Activated CD4-positive, alpha-beta T cell treated with anti-CD3 and anti-CD28 coated beads, Interleukin-2, amount 10 ng/mL, durations not matched to agents 7 days and 5 days (primary cell): ENCODE measurements around the gene CDC25B. TPM values are rescaled to one million over a fixed set of nuclear protein-coding genes. Genes with fewer than 3 reads are reported as not detected.
A peak's percentile ranks its signal among the peaks of the same experiment; 100 is the strongest.

Source experiments
- CTCF ChIA-PET: fragments of 350-600 bp; sonication (Branson Sonifier 250); formaldehyde crosslinking; loops from one replicate; lab custom pipeline; 2021; ENCODE audit warnings: antibody characterized with exemption; lab: Charles Lee
- POLR2A ChIA-PET: fragments of 350-600 bp; sonication (Branson Sonifier 250); formaldehyde crosslinking; loops from one replicate; lab custom pipeline; 2021; ENCODE audit warnings: antibody characterized with exemption; lab: Charles Lee
- DNase-seq: peaks from one replicate; pipeline ENCODE4 v3.0.0-alpha.2; 2020
- H3K27ac Mint-ChIP-seq: one replicate; pipeline ENCODE4 v1.8.0; 2021; ENCODE audit warnings: mild to moderate bottlenecking, moderate library complexity, mixed read lengths
- H3K27me3 Mint-ChIP-seq: one replicate; pipeline ENCODE4 v1.8.0; 2021; ENCODE audit warnings: mixed read lengths
- H3K36me3 Mint-ChIP-seq: one replicate; pipeline ENCODE4 v1.8.0; 2021; ENCODE audit warnings: low read depth, mixed read lengths
- H3K4me1 Mint-ChIP-seq: one replicate; pipeline ENCODE4 v1.8.0; 2021; ENCODE audit warnings: mixed read lengths
- H3K4me3 Mint-ChIP-seq: one replicate; pipeline ENCODE4 v1.8.0; 2021; ENCODE audit warnings: mild to moderate bottlenecking, moderate library complexity, mixed read lengths
- H3K9me3 Mint-ChIP-seq: one replicate; pipeline ENCODE4 v1.8.0; 2021; ENCODE audit warnings: mixed read lengths
- total RNA-seq, 2 experiments: library from RNA; stranded (reverse); gene quantifications; one replicate each; pipeline ENCODE4 v1.2.3, GENCODE V29; 2021

Gene CDC25B
- total RNA-seq, 2 experiments from 2014 or later, result 403 to 429 TPM

DNA sequence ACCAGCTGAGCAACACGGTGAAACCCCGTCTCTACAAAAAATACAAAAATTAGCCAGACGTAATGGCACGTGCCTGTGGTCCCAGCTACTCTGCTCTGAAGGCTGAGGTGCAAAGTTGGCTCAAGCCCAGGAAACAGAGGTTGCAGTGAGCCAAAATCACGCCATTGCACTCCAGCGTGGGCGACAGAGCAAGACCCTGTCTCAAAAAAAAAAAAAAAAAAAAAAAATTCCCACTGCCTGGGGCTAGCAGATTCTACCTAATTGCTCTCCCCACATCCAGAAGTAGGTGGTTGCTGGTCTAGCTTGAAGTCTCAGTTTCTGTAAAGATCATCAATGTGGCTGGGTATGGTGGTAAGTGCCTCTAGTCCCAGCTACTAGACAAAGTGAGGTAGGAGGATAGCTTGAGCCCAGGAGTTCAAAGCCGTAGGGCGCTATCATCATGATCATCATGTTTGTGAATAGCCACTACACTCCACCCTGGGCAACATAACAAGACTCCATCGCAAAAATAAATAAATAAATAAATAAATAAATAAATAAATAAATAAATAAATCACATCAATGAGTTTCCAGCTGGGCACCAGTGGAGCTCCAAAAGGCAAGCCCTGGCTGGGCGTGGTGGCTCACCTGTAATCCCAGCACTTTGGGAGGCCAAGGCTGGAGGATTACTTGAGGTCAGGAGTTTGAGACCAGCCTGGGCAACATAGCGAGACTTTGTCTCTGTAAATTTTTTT is 17.9 kb downstream of the CDC25B start:
- Mint-ChIP-seq H3K36me3 (peaks cover 14% of the 10 kb centered on the region), H3K4me1 (peaks cover 83% of the 10 kb centered on the region), H3K9me3 (no peaks in the 10 kb centered on the region), H3K4me3 (no peak overlapping the region), H3K27me3 (no peaks in the 10 kb centered on the region), H3K27ac (peak overlapping the region; percentile 97)
- no peak for DNase-seq
- ChIA-PET POLR2A (no interaction called here), CTCF (interaction anchor here (0.6 to 11.7 kb wide), 9 partner anchors 12 to 372 kb away, joined by 3 to 94 read pairs (median 4); partner anchors contain the start of genes CDC25B and CENPB)

DNA sequence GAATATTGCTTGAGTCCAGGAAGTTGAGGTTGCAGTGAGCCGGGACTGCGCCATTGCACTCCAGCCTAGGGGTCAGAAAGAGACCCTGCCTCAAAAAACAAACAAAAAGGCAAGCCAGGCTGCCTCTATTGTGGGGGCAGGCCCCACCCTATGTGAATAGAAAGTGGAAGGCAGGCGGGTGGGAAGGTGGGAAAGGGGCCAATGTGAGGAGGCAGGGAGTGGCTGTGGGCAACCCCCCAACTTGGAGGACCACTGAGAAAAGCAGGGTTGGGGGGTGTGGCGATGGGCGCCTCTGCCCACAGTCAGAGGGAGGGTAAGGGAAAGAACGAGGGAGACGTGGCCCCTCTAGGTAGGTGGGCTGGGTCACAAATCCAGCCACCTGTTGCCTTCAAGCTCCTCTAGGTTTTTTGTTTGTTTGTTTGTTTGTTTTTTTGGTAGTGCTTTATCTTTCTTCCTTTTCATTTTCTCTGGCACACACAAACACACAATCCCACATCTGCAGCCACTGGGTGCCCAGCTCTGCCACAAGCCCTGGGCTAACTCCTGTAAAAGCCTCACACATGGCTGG is 18.9 kb downstream of the CDC25B start:
- ChIA-PET POLR2A (no interaction called here), CTCF (interaction anchor here (0.6 to 11.7 kb wide), 5 partner anchors 13 to 28 kb away, joined by 3 to 94 read pairs (median 6); partner anchors contain the start of genes CDC25B and CENPB)
- peaks cover 89% of the 10 kb centered on the region for H3K4me1 Mint-ChIP-seq
- H3K9me3 Mint-ChIP-seq, result no peaks in the 10 kb centered on the region
- H3K27me3 Mint-ChIP-seq, result no peaks in the 10 kb centered on the region
- DNase-seq, result no peak
- no peak overlapping the region for H3K4me3 Mint-ChIP-seq
- H3K27ac Mint-ChIP-seq, result peak overlapping the region; percentile 95
- peaks cover 14% of the 10 kb centered on the region for H3K36me3 Mint-ChIP-seq

DNA sequence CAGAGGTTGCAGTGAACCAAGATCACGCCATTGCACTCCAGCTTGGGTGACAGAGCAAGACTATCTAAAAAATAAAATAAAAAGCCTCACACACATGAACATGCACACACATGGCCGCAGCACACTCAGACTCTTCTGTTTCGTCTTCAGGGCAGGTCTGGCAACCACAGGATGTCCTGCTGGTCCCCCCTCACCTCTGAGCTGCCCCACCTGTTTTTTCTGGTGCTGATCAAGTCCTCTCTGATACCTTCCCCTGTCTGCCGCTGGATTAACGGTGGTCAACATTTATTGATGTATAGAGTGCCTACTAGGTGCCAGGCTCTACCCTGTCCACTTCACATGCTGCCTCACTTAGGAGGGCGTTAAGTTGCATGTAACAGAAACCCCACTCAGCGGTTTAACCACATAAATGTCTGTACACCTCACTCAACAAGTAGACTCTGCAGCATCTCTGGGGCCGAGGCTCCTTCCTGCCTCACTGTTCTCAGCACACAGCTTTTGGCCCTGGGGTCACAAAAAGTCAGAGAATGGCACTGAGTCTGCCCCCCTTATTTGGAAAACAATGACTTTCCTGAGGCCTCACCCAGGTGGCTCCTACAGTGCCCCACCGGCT is 19.7 kb downstream of the CDC25B start:
- Mint-ChIP-seq H3K9me3 (no peaks in the 10 kb centered on the region), H3K27ac (peak overlapping the region; percentile 95), H3K36me3 (peaks cover 14% of the 10 kb centered on the region), H3K4me1 (peaks cover 83% of the 10 kb centered on the region), H3K27me3 (no peaks in the 10 kb centered on the region), H3K4me3 (peak overlapping the region; percentile 54)
- peak; percentile 69 for DNase-seq
- ChIA-PET POLR2A (interaction anchor here (0.9 kb wide), 1 partner anchor 29 kb away, joined by 3 read pairs; the partner anchor contains the start of gene CENPB), CTCF (interaction anchor here (1.2 to 11.7 kb wide), 3 partner anchors 14 to 29 kb away, joined by 3 to 94 read pairs (median 20); partner anchors contain the start of genes CDC25B and CENPB)

DNA sequence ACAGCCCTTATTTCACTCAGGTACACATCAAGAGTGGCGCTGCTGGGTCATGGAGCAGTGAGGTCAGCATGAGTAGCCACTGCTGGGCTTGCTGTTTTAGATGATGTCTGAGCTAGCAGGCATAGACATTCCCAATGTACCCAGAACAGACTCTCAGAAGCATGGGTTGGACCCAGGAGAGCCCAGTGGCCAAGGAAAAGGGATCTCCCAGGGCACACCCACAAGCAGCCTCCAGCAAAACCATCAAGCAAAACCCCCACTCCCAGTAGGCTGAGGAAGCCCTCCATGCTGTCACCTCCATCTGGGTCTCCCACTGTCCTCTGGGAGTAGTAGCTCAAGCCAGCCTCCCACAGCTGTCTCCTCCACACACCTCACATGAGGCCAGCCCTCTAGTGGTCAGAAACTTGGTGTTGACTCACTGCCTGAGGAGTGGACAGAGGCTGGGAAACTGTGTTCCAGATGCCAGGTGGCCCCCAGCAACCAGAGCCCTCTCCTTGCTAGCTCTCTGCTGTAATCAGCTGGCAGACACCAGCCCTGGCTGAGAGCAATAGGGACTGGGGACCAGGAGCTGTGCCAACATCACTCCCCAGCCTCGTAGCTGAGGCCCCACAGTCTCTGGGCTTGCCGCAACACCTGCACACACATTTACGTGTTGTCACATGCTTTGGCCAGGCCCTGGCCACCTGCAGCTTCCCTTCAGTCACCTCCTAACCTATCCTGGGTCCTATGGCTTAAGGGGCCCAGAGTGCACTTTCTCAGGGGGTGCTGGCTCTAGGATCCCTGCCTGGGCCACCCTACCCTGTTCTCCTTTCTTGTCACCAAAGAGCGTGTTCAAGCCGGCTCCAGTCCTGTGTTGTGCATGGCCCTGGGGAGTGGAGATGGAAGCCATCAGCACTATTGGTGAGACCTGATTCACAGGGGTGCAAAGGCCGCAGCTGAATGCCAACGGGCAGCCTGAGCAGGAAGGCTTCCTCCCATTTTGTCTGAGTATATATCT is 22.3 kb downstream of the CDC25B start:
- peaks cover 11% of the 10 kb centered on the region for H3K36me3 Mint-ChIP-seq
- POLR2A ChIA-PET, result no interaction called here
- DNase-seq, result peak; percentile 39
- CTCF ChIA-PET, result interaction anchor here (0.6 to 11.7 kb wide), 6 partner anchors 8 to 76 kb away, joined by 3 to 94 read pairs (median 3); partner anchors contain the start of gene CENPB
- no peaks in the 10 kb centered on the region for H3K9me3 Mint-ChIP-seq
- H3K4me3 Mint-ChIP-seq, result no peak overlapping the region
- no peaks in the 10 kb centered on the region for H3K27me3 Mint-ChIP-seq
- H3K4me1 Mint-ChIP-seq, result peaks cover 68% of the 10 kb centered on the region
- peak overlapping the region; percentile 92 for H3K27ac Mint-ChIP-seq

DNA sequence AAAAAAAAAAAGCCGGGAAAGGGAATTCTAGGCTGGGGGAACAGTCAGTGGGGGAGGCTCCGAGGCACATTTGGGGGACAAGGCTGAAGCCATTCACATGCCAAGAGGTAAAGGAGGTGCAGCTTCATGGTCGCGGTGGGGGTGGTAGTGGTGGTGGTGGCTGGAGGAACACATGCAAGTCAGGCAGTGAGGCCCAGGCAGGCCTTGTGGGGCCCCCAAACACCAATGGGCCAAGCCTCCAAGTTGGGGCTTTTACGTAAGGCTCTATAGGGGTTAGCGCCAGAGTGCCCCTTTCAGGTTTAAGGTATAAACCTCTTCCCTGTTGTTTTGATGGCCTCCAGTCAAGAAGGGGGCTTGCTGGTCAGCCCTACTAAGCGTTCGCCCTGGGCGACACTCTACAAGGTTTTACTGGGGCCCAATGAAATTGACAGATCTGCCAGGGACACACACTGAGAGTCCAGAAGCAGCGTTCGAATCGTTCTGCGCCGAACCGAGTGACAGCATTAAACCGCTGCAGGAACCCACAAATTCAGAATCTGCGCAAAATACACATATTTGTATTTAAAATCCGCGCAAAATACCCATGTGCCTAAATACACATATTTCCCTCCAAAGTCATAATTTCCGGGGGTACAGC is 23.4 kb downstream of the CDC25B start:
- Mint-ChIP-seq H3K36me3 (peaks cover 12% of the 10 kb centered on the region), H3K9me3 (no peaks in the 10 kb centered on the region), H3K27me3 (no peaks in the 10 kb centered on the region), H3K4me1 (peaks cover 61% of the 10 kb centered on the region), H3K4me3 (peak overlapping the region; percentile 81), H3K27ac (peak overlapping the region; percentile 92)
- POLR2A ChIA-PET, result interaction anchor here (1.5 kb wide), 1 partner anchor 33 kb away, joined by 5 read pairs; the partner anchor contains the start of gene CENPB
- no peak for DNase-seq
- CTCF ChIA-PET, result interaction anchor here (0.7 to 11.7 kb wide), 16 partner anchors 8 to 254 kb away, joined by 3 to 94 read pairs (median 4); partner anchors contain the start of genes ADISSP, CDC25B and CENPB

DNA sequence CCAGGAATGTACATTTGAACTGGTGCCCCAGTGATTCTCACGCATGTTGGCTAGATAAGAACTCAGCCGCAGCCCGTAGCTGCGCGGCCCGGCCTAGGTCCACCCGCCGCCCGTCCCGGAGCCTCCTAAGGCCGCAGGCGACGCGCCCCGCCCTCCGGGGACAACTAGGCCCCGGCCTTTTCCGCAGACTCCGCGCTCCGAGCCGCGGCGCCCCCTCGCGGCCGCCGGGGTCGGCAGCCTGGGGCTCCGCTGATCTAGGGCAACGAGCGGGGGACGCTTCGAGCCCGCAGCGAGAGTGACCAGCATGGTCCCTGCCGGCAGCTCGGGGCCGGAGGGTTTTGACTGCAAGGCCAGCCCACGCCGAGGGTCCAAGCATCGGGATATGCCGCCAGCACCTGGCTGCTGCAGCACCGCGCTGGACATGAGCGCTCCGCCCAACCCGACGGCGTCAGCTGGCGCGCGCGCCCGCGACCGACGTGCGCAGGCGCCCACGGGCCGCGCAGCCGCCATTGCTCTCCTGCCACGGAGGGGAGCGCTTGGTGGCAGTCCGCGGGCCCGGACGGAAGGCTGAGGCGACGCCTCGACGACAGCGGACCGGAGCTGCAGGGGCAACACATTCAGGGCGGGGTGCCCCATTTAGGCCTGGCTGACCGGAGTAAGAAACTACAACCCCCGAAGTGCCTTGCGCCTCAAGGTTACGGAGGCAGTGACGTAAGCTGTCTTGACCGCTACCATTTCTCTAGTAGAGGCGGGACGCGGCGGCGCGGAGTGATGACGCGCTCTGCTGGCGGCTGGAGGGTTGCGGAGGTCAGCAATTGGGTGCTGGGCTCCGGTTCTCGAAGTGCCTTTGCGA is 24.2 kb downstream of the CDC25B start, which contains the start of gene AP5S1:
AP5S1 (plus strand) TSS at position 500 of the 853 bp plus-strand sequence. CDS start 1,571 bp downstream, outside the sequence.
- H3K36me3 Mint-ChIP-seq, result peaks cover 13% of the 10 kb centered on the region
- POLR2A ChIA-PET, result interaction anchor here (1.0 to 1.5 kb wide), 2 partner anchors 24 to 34 kb away, joined by 4 to 5 read pairs; partner anchors contain the start of genes CDC25B and CENPB
- CTCF ChIA-PET, result interaction anchor here (0.7 to 11.7 kb wide), 34 partner anchors 9 to 265 kb away, joined by 3 to 94 read pairs (median 4); partner anchors contain the start of genes ADISSP, CDC25B, CENPB and SPEF1
- peak; percentile 93 for DNase-seq
- H3K27me3 Mint-ChIP-seq, result no peaks in the 10 kb centered on the region
- H3K9me3 Mint-ChIP-seq, result no peaks in the 10 kb centered on the region
- peaks cover 55% of the 10 kb centered on the region for H3K4me1 Mint-ChIP-seq
- peak within 1 kb of the TSS; percentile 81 for H3K4me3 Mint-ChIP-seq
- peak within 1 kb of the TSS; percentile 93 for H3K27ac Mint-ChIP-seq

DNA sequence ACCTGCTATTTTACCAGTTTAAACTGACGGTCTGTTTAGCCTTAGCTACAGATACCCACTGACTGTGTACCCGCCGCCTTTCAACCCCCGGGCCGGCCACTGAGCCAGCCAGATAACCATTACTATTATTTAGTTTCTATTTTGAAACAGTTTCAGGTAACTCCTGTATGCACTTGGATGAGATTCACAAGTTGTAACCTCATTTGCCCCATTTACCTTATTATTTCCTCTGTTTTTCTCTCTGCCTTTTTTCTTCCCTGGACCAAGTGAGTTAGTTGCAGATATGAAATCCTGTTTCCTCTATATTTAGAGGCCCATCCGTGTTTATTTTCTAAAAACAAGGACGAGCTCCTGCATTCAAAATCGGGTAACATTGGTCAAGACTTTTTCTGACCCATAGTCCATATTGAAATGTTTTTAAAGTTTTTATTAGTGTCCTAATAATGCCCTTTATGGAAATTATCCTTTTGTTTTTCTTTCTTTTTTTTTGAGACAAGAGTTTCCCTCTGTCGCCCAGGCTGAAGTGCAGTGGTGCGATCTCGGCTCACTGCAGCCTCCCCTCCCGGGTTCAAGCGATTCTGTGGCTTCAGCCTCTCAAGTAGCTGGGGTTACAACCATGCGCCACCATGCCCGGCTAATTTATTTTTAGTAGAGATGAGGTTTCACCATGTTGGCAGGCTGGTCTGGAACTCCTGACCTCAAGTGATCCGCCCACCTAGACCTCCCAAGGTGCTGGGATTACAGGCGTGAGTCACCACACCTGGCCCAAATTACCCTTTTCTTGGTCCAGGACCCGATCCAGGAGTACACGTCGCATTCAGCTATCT is 25.0 kb downstream of the CDC25B start:
- CTCF ChIA-PET, result interaction anchor here (0.6 to 11.7 kb wide), 33 partner anchors 8 to 265 kb away, joined by 3 to 94 read pairs (median 4); partner anchors contain the start of genes ADISSP, CDC25B, CENPB and SPEF1
- Mint-ChIP-seq H3K4me1 (peaks cover 46% of the 10 kb centered on the region), H3K27ac (peak overlapping the region; percentile 93), H3K4me3 (peak overlapping the region; percentile 81), H3K36me3 (peaks cover 11% of the 10 kb centered on the region), H3K27me3 (no peaks in the 10 kb centered on the region), H3K9me3 (no peaks in the 10 kb centered on the region)
- POLR2A ChIA-PET, result interaction anchor here (0.6 to 1.5 kb wide), 4 partner anchors 8 to 35 kb away, joined by 4 to 7 read pairs (median 5); partner anchors contain the start of genes CDC25B and CENPB
- DNase-seq, result no peak

DNA sequence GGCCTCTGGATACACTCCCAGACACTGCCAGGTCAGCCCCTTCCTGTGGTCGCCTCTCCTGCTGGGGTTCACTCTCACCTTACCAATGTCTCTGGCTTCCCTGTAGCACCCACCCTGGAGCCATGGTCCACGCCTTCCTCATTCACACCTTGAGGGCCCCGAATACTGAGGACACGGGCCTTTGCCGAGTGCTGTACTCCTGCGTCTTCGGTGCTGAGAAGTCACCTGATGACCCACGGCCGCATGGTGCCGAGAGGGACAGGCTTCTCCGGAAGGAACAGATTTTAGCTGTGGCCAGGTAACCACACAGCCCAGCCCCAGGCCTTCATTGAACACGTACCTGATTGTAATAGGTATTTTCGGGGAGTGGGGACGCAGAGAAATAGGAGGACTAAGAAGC is 25.9 kb downstream of the CDC25B start:
- Mint-ChIP-seq H3K36me3 (peaks cover 15% of the 10 kb centered on the region), H3K27ac (peak overlapping the region; percentile 93), H3K27me3 (no peaks in the 10 kb centered on the region), H3K4me3 (peak overlapping the region; percentile 81), H3K4me1 (peaks cover 39% of the 10 kb centered on the region), H3K9me3 (no peaks in the 10 kb centered on the region)
- POLR2A ChIA-PET, result no interaction called here
- CTCF ChIA-PET, result interaction anchor here (1.3 to 11.7 kb wide), 6 partner anchors 10 to 55 kb away, joined by 6 to 94 read pairs (median 12); partner anchors contain the start of genes ADISSP and CENPB
- no peak for DNase-seq

DNA sequence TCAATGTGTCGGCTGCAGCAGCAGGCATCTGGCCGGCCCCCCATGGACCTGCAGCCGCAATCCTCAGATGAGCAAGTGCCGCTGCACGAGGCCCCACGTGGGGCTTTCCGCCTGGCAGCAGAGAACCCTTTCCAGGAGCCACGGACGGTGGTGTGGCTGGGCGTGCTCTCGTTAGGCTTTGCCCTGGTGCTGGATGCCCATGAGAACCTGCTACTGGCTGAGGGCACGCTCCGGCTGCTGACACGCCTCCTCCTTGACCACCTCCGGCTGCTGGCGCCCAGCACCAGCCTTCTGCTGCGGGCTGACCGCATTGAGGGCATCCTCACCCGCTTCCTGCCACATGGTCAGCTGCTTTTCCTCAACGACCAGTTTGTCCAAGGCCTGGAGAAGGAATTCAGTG is 27.8 kb downstream of the CDC25B start:
- H3K4me1 Mint-ChIP-seq, result peaks cover 23% of the 10 kb centered on the region
- H3K27me3 Mint-ChIP-seq, result no peaks in the 10 kb centered on the region
- DNase-seq, result no peak
- H3K27ac Mint-ChIP-seq, result no peak overlapping the region
- CTCF ChIA-PET, result interaction anchor here (1.0 to 1.5 kb wide), 2 partner anchors 14 to 23 kb away, joined by 3 to 4 read pairs; no protein-coding TSS in a partner anchor
- peaks cover 16% of the 10 kb centered on the region for H3K36me3 Mint-ChIP-seq
- H3K4me3 Mint-ChIP-seq, result no peak overlapping the region
- POLR2A ChIA-PET, result no interaction called here
- no peaks in the 10 kb centered on the region for H3K9me3 Mint-ChIP-seq
